NCI-H2171 (cell line): ENCODE measurements around the gene ALCAM.
"Not testable (repeated sequence)": the region's sequence is repeated elsewhere in the genome, so short reads cannot be mapped to it uniquely, and the experiment has no call there.

Source experiments
- DNase-seq: peaks from one replicate; lab custom pipeline; 2025; lab: John Stamatoyannopoulos, UW

Gene ALCAM

GRCh38 chr3:105594219-105594618 lies 227.5 kb downstream of the ALCAM start:
- no peak for DNase-seq

- DNase-seq: no peak
Observed at GRCh38 chr3:105598042-105598796, 231.5 kb downstream of the ALCAM start.

GRCh38 chr3:105599350-105599749 lies 232.6 kb downstream of the ALCAM start:
- DNase-seq: no peak

- not testable (repeated sequence) for DNase-seq
Observed at GRCh38 chr3:105601756-105602155, 235.0 kb downstream of the ALCAM start.

GRCh38 chr3:105602286-105602685 lies 235.6 kb downstream of the ALCAM start:
- DNase-seq: not testable (repeated sequence)

GRCh38 chr3:105603516-105603915 lies 236.8 kb downstream of the ALCAM start:
- peak; percentile 41 for DNase-seq

- DNase-seq: no peak
Observed at GRCh38 chr3:105606016-105606415, 239.3 kb downstream of the ALCAM start.

- no peak for DNase-seq
Observed at GRCh38 chr3:105608623-105609022, 241.9 kb downstream of the ALCAM start.

- peak; percentile 32 for DNase-seq
Observed at GRCh38 chr3:105610473-105610872, 243.8 kb downstream of the ALCAM start.

- no peak for DNase-seq
Observed at GRCh38 chr3:105611304-105612192, 244.8 kb downstream of the ALCAM start.

- no peak for DNase-seq
Observed at GRCh38 chr3:105613120-105613519, 246.4 kb downstream of the ALCAM start.

- DNase-seq: no peak
Observed at GRCh38 chr3:105614288-105615030, 247.8 kb downstream of the ALCAM start.

GRCh38 chr3:105615814-105616213 lies 249.1 kb downstream of the ALCAM start:
- no peak for DNase-seq

GRCh38 chr3:105616374-105617121 lies 249.8 kb downstream of the ALCAM start:
- no peak for DNase-seq

GRCh38 chr3:105618556-105618955 lies 251.8 kb downstream of the ALCAM start:
- DNase-seq: no peak

- no peak for DNase-seq
Observed at GRCh38 chr3:105619651-105620050, 252.9 kb downstream of the ALCAM start.

- DNase-seq: no peak
Observed at GRCh38 chr3:105620236-105620635, 253.5 kb downstream of the ALCAM start.

- no peak for DNase-seq
Observed at GRCh38 chr3:105622169-105622568, 255.5 kb downstream of the ALCAM start.
